Measurements from ENCODE around the gene DTYMK.

The DTYMK gene

GRCh38 chr2:241726459-241726858, 39.8 kb upstream of the DTYMK start:
- in situ Hi-C loops (cut with HindIII; ENCODE audit: low pct_ligation_motif_present, low sequenced_read_pairs), result no loop called here

GRCh38 chr2:241724975-241725870, 38.6 kb upstream of the DTYMK start:
- no peak for TF ChIP-seq CTCF (IDR thresholded peaks at IDR 0.05; ENCODE audit: low read depth, low read length, missing control alignments)
- H3K27ac ChIP-seq, result no peak overlapping the region
- no peak overlapping the region for H3K4me3 ChIP-seq (ENCODE audit: low read depth, low read length)
- in situ Hi-C loops (cut with HindIII; ENCODE audit: low pct_ligation_motif_present, low sequenced_read_pairs), result no loop called here
- no peak for DNase-seq
- no peaks in the 10 kb centered on the region for H3K27me3 ChIP-seq (replicated peaks)
- H3K36me3 ChIP-seq (replicated peaks), result peaks cover 34% of the 10 kb centered on the region

More at GRCh38 chr2:241726459-241726858, 39.8 kb upstream of the DTYMK start:
- Histone ChIP-seq H3K36me3 (replicated peaks) (peaks cover 27% of the 10 kb centered on the region), H3K27ac (no peak overlapping the region), H3K4me3 (ENCODE audit: low read depth, low read length) (no peak overlapping the region), H3K27me3 (replicated peaks) (no peaks in the 10 kb centered on the region)
- TF ChIP-seq CTCF (IDR thresholded peaks at IDR 0.05; ENCODE audit: low read depth, low read length, missing control alignments), result no peak
- no peak for DNase-seq

- in situ Hi-C loops (cut with HindIII; ENCODE audit: low pct_ligation_motif_present, low sequenced_read_pairs), result no loop called here
- Histone ChIP-seq H3K27ac (no peak overlapping the region), H3K27me3 (replicated peaks) (no peaks in the 10 kb centered on the region), H3K36me3 (replicated peaks) (peaks cover 42% of the 10 kb centered on the region), H3K4me3 (ENCODE audit: low read depth, low read length) (no peak overlapping the region)
- no peak for DNase-seq
- peak; percentile 37 for TF ChIP-seq CTCF (IDR thresholded peaks at IDR 0.05; ENCODE audit: low read depth, low read length, missing control alignments)
Observed at GRCh38 chr2:241724259-241724974, 37.8 kb upstream of the DTYMK start.

- no peak for DNase-seq
- Histone ChIP-seq H3K36me3 (replicated peaks) (peaks cover 45% of the 10 kb centered on the region), H3K27me3 (replicated peaks) (no peaks in the 10 kb centered on the region), H3K4me3 (ENCODE audit: low read depth, low read length) (no peak overlapping the region), H3K27ac (no peak overlapping the region)
- TF ChIP-seq CTCF (IDR thresholded peaks at IDR 0.05; ENCODE audit: low read depth, low read length, missing control alignments), result no peak
- in situ Hi-C loops (cut with HindIII; ENCODE audit: low pct_ligation_motif_present, low sequenced_read_pairs), result no loop called here
Observed at GRCh38 chr2:241722896-241723454, 36.4 kb upstream of the DTYMK start.

GRCh38 chr2:241721852-241722251, 35.2 kb upstream of the DTYMK start:
- Histone ChIP-seq H3K4me3 (ENCODE audit: low read depth, low read length) (no peak overlapping the region), H3K36me3 (replicated peaks) (peaks cover 45% of the 10 kb centered on the region), H3K27ac (no peak overlapping the region), H3K27me3 (replicated peaks) (no peaks in the 10 kb centered on the region)
- in situ Hi-C loops (cut with HindIII; ENCODE audit: low pct_ligation_motif_present, low sequenced_read_pairs), result no loop called here
- TF ChIP-seq CTCF (IDR thresholded peaks at IDR 0.05; ENCODE audit: low read depth, low read length, missing control alignments), result no peak
- DNase-seq, result no peak

Data from brain microvascular endothelial cell (primary cell).